ENCODE data around the gene SH3YL1.

SH3YL1 gene

GRCh38 chr2:286035-286434, 22.2 kb upstream of the SH3YL1 start:
- TF ChIP-seq CTCF (IDR thresholded peaks at IDR 0.05; ENCODE audit: extremely low read depth, missing control alignments), result no peak
- no peak for DNase-seq (ENCODE audit: low spot score)

DNA sequence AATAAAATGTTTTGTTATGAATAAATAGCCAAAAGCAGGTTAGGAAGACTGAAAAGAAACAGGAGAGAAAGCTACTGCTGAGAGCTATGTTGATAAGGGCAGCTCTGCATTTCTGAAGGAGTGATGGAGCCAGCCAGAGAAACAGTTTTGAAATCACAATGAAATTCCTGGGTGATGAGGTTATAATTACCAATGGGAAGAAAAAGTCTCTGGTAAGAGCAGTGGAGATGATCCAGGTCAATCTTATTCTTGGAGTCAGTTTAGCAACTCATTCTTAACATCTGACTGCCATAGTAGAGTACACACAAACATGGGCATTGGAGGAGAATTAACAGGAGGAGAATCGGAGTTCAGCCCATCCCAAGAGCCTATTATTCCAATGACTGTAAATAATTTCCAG, 21.7 kb upstream of the SH3YL1 start:
- no peak for DNase-seq (ENCODE audit: low spot score)
- TF ChIP-seq CTCF (IDR thresholded peaks at IDR 0.05; ENCODE audit: extremely low read depth, missing control alignments), result no peak

GRCh38 chr2:284896-285492, 21.2 kb upstream of the SH3YL1 start:
- no peak for DNase-seq (ENCODE audit: low spot score)
- no peak for TF ChIP-seq CTCF (IDR thresholded peaks at IDR 0.05; ENCODE audit: extremely low read depth, missing control alignments)

- no peak for DNase-seq (ENCODE audit: low spot score)
- no peak for TF ChIP-seq CTCF (IDR thresholded peaks at IDR 0.05; ENCODE audit: extremely low read depth, missing control alignments)
Observed at GRCh38 chr2:283996-284794, 20.4 kb upstream of the SH3YL1 start.

DNA sequence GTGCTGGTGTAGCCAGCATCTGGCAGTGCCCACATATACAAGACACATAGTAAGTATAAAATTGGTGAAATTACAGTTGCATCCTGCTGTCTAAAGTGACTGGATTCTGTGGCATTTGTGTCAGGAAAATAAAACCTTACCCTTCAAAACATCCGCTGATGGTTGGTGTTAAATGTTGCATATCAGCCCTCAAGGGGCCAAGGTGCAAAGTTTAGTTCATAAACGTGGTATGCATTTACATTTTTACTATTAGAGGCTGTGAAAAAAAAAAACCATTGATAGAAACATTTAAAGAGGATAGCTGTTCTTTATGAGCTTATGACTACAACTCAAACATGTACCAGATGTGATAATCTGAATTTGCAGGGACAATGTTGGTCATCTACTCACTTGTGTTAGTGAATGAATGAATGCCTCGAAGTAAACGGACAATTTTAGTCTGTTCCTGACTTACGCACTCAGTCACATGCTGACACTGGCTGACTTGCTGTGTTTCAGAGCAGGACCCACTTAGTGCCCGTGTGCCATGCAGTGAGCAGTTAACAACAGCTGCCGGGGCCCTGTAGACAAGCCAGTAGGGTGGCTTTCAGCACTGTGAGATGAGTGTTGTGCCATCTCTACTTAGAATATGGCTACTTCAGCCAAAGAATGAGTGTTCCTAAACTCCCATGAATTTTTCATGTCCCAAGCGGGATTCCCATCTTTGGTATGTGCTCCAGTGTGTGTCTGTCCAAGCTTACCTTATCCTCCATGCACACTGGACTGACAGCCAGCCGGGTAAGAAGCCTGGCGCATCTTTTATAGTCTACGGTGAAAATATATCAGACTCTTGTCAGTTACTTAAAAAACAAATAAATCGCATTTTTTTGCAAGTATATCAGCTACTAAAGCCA, 18.8 kb upstream of the SH3YL1 start:
- DNase-seq (ENCODE audit: low spot score), result no peak
- no peak for TF ChIP-seq CTCF (IDR thresholded peaks at IDR 0.05; ENCODE audit: extremely low read depth, missing control alignments)

GRCh38 chr2:281381-281780, 17.5 kb upstream of the SH3YL1 start:
- DNase-seq (ENCODE audit: low spot score), result no peak
- no peak for TF ChIP-seq CTCF (IDR thresholded peaks at IDR 0.05; ENCODE audit: extremely low read depth, missing control alignments)
